AG04449 (cell line): Measurements from ENCODE around the gene BPIFA2.

Experiments
- CTCF ChIA-PET: fragments of 350-600 bp; formaldehyde crosslinking; extraction: SDS; loops from one replicate; lab custom pipeline; 2021; ENCODE audit warnings: antibody characterized with exemption; lab: Yijun Ruan, JAX
- POLR2A ChIA-PET: fragments of 400-600, 350-600 bp; formaldehyde crosslinking; extraction: SDS; loops from one replicate; lab custom pipeline; 2020; ENCODE audit warnings: antibody characterized with exemption, inconsistent platforms; lab: Yijun Ruan, JAX
- DNase-seq: peaks from one replicate; pipeline ENCODE4 v3.0.0-alpha.2; 2010; ENCODE audit warnings: low read depth, low spot score
- H3K4me3 ChIP-seq: 2 replicates; pipeline ENCODE4 v1.5.1; 2011; ENCODE audit warnings: low read depth, mild to moderate bottlenecking, control low read depth, low read length
- TF ChIP-seq, protein P1 (sequence below): IDR thresholded peaks from one replicate; pipeline ENCODE4 v1.5.1; 2011; ENCODE audit warnings: mild to moderate bottlenecking, moderate library complexity, low read length, control low read depth, inconsistent platforms; ENCODE audit not compliant: insufficient read depth; ENCODE audit errors: missing control alignments

The BPIFA2 gene

GRCh38 chr20:33154252-33154651, 13.7 kb upstream of the BPIFA2 start:
- ChIA-PET CTCF (no interaction called here), POLR2A (no interaction called here)
- no peak overlapping the region for H3K4me3 ChIP-seq
- DNase-seq: no peak
- TF ChIP-seq, protein P1, sequence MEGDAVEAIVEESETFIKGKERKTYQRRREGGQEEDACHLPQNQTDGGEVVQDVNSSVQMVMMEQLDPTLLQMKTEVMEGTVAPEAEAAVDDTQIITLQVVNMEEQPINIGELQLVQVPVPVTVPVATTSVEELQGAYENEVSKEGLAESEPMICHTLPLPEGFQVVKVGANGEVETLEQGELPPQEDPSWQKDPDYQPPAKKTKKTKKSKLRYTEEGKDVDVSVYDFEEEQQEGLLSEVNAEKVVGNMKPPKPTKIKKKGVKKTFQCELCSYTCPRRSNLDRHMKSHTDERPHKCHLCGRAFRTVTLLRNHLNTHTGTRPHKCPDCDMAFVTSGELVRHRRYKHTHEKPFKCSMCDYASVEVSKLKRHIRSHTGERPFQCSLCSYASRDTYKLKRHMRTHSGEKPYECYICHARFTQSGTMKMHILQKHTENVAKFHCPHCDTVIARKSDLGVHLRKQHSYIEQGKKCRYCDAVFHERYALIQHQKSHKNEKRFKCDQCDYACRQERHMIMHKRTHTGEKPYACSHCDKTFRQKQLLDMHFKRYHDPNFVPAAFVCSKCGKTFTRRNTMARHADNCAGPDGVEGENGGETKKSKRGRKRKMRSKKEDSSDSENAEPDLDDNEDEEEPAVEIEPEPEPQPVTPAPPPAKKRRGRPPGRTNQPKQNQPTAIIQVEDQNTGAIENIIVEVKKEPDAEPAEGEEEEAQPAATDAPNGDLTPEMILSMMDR: no peak

GRCh38 chr20:33158637-33159385, 9.1 kb upstream of the BPIFA2 start:
- H3K4me3 ChIP-seq: no peak overlapping the region
- POLR2A ChIA-PET: no interaction called here
- no peak for DNase-seq
- CTCF ChIA-PET: no interaction called here
- TF ChIP-seq, protein P1: no peak

DNA sequence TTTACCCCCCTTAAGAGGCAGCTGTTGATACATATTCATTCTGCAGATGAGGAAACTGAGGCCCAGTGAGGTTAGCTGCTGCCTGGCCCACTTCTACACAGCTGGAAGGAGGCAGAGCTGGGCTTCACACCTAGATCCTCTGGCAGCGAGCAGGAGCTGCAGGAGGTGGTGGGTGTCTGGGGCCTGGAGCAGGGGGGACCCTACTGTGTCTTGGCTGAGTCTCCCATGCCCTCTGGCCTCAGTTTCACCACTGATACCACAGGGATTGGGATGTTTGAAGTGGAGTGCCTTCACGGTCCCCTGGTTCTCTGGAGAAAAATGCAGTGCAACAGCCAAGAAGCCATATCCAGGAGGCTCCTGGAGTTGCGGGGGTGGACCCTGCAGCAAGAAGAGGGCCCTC, 8.2 kb upstream of the BPIFA2 start:
- no peak overlapping the region for H3K4me3 ChIP-seq
- CTCF ChIA-PET: no interaction called here
- POLR2A ChIA-PET: no interaction called here
- no peak for DNase-seq
- TF ChIP-seq, protein P1: no peak

DNA sequence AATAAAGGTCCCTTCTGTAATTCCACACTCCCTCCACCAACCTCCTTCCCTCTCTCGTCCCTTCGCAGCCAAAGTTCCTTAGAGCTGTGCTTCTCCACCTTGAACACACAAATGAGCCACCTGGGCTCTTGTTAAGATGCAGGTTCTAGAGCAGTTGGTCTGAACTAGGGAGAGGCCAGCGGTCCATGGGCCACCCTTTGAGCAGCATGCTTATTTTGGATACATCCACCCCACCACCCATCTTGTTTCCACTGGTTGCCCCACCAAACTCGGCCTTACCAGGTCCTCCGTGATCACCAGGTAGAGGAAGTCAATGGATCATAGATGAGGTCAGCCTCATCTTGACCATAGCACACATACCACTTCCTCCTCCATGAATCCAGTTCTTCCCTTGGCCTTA, 7.3 kb upstream of the BPIFA2 start:
- H3K4me3 ChIP-seq: no peak overlapping the region
- ChIA-PET CTCF (no interaction called here), POLR2A (no interaction called here)
- DNase-seq: no peak
- TF ChIP-seq, protein P1: no peak

DNA sequence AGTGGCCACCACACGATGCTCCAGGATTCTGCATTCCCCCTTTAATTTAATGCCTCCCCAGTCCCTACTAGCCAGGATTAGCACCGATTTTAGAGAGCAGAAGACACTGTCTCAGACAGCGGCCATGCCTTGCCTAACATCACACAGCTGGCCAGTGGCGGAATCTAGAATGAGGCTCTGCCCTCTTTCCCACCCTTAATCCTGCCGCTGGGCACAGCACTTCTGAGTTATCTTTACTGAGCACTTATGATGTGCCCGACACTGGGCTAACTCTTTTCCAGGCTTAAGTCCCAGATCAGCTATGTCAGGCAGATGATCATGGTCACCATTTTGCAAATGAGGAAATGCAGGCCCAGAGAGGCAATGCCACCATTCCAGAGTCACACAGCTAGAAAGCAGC, 5.6 kb upstream of the BPIFA2 start:
- TF ChIP-seq, protein P1: no peak
- ChIA-PET POLR2A (no interaction called here), CTCF (no interaction called here)
- no peak for DNase-seq
- H3K4me3 ChIP-seq: no peak overlapping the region

- CTCF ChIA-PET: no interaction called here
- POLR2A ChIA-PET: no interaction called here
- TF ChIP-seq, protein P1: no peak
- H3K4me3 ChIP-seq: no peak overlapping the region
- no peak for DNase-seq
These were observed 5.2 kb upstream of the BPIFA2 start for GRCh38 chr20:33162753-33163152.
